Measurements from ENCODE around the gene KCNA4.
"Not testable (repeated sequence)": the region's sequence is repeated elsewhere in the genome, so short reads cannot be mapped to it uniquely, and the experiment has no call there.

KCNA4 gene

GRCh38 chr11:30045144-30045543 lies 28.3 kb upstream of the KCNA4 start:
- no peak for TF ChIP-seq CTCF (conservative IDR thresholded peaks at IDR 0.05; ENCODE audit: low read length)
- no peak for DNase-seq (ENCODE audit: low read depth)
- H3K4me3 ChIP-seq (ENCODE audit: low read length), result no peak overlapping the region

- no peak for DNase-seq (ENCODE audit: low read depth)
- no peak overlapping the region for H3K4me3 ChIP-seq (ENCODE audit: low read length)
- no peak for TF ChIP-seq CTCF (conservative IDR thresholded peaks at IDR 0.05; ENCODE audit: low read length)
Measured at GRCh38 chr11:30041171-30041570, 24.3 kb upstream of the KCNA4 start.

- not testable (repeated sequence) for DNase-seq (ENCODE audit: low read depth); H3K4me3 ChIP-seq (ENCODE audit: low read length)
Measured at GRCh38 chr11:30034746-30035145, 17.9 kb upstream of the KCNA4 start.

GRCh38 chr11:30034166-30034565 lies 17.3 kb upstream of the KCNA4 start:
- H3K4me3 ChIP-seq (ENCODE audit: low read length); DNase-seq (ENCODE audit: low read depth): not testable (repeated sequence)

GRCh38 chr11:30025396-30026139 lies 8.7 kb upstream of the KCNA4 start:
- no peak overlapping the region for H3K4me3 ChIP-seq (ENCODE audit: low read length)
- TF ChIP-seq CTCF (conservative IDR thresholded peaks at IDR 0.05; ENCODE audit: low read length), result no peak
- no peak for DNase-seq (ENCODE audit: low read depth)

GRCh38 chr11:30023074-30023473 lies 6.2 kb upstream of the KCNA4 start:
- H3K4me3 ChIP-seq (ENCODE audit: low read length), result no peak overlapping the region
- no peak for DNase-seq (ENCODE audit: low read depth)
- TF ChIP-seq CTCF (conservative IDR thresholded peaks at IDR 0.05; ENCODE audit: low read length), result no peak

- no peak overlapping the region for H3K4me3 ChIP-seq (ENCODE audit: low read length)
- TF ChIP-seq CTCF (conservative IDR thresholded peaks at IDR 0.05; ENCODE audit: low read length), result no peak
- DNase-seq (ENCODE audit: low read depth), result no peak
Measured at GRCh38 chr11:30019481-30019880, 2.7 kb upstream of the KCNA4 start.

GRCh38 chr11:30018495-30018894 lies 1.7 kb upstream of the KCNA4 start:
- no peak overlapping the region for H3K4me3 ChIP-seq (ENCODE audit: low read length)
- no peak for DNase-seq (ENCODE audit: low read depth)
- no peak for TF ChIP-seq CTCF (conservative IDR thresholded peaks at IDR 0.05; ENCODE audit: low read length)
